H1 (cell line): ENCODE data around the gene MNX1. TPM values are rescaled to one million over a fixed set of nuclear protein-coding genes. Genes with fewer than 3 reads are reported as not detected.

ENCODE experiments used
- BACH1 ChIP-seq: IDR thresholded peaks from 2 replicates; pipeline ENCODE4 v1.6.1; 2012; ENCODE audit warnings: low read length, improper control_type of control experiment
- BCL11A ChIP-seq, 2 experiments: IDR thresholded peaks; one replicate each; pipeline ENCODE4 v1.6.1; 2011; ENCODE audit warnings: low read depth in 2 of 2, low read length in 2 of 2, mild to moderate bottlenecking in 2 of 2
- CBX8 ChIP-seq: fragments of 300-800, 300-1000 bp; sonication (generic); IDR thresholded peaks from 2 replicates; pipeline ENCODE4 v1.7.1; 2016; ENCODE audit warnings: low read depth, low read length, borderline replicate concordance
- EGR1 ChIP-seq: IDR thresholded peaks from 2 replicates; pipeline ENCODE4 v1.6.1; 2011; ENCODE audit warnings: low read depth, low read length, borderline replicate concordance
- GTF2F1 ChIP-seq: IDR thresholded peaks from 2 replicates; pipeline ENCODE4 v1.6.1; 2012; ENCODE audit warnings: low read depth, low read length, improper control_type of control experiment, borderline replicate concordance
- HDAC2 ChIP-seq, 2 experiments: fragments of 300-600 bp in 1 of 2; sonication (generic) in 1 of 2; IDR thresholded peaks; 2 replicates each; pipeline ENCODE4 v1.6.1; 2011 to 2012; ENCODE audit warnings: low read depth in 2 of 2, low read length in 2 of 2, mild to moderate bottlenecking in 2 of 2, moderate library complexity in 2 of 2, borderline replicate concordance in 1 of 2, inconsistent platforms in 1 of 2
- NRF1 ChIP-seq: IDR thresholded peaks from 2 replicates; pipeline ENCODE4 v1.6.1; 2011; ENCODE audit warnings: mild to moderate bottlenecking, low read depth, low read length, improper control_type of control experiment
- polyA plus RNA-seq, 7 experiments: library from polyadenylated mRNA; depleted of rRNA in 3 of 7; stranded (reverse) in 5 of 7; unstranded in 2 of 7; fragments of >200 nt in 5 of 7; fragments of 200-250 nt in 2 of 7; gene quantifications; 1 replicate in 5 of 7; 2 replicates in 1 of 7; 4 replicates in 1 of 7; pipeline versions ENCODE4 v1.2.1 to v1.2.3, GENCODE V29; 2011 to 2013; ENCODE audit warnings: missing spikeins in 2 of 7, mixed read lengths in 2 of 7
- total RNA-seq: library from RNA; stranded (reverse); fragmentation: NEBNext Ultra II Directional; extraction: Animal tissue kit (Norgen Biotek cat#: 25700); gene quantifications from 2 replicates; pipeline ENCODE4 v1.2.1, GENCODE V29; 2021

Gene MNX1
- total and polyA plus RNA-seq, 2 of the 8 experiments (the other 6 are each of a cell fraction or from before 2014, with no cell fraction given), result 0.39 TPM; not detected in 1

DNA sequence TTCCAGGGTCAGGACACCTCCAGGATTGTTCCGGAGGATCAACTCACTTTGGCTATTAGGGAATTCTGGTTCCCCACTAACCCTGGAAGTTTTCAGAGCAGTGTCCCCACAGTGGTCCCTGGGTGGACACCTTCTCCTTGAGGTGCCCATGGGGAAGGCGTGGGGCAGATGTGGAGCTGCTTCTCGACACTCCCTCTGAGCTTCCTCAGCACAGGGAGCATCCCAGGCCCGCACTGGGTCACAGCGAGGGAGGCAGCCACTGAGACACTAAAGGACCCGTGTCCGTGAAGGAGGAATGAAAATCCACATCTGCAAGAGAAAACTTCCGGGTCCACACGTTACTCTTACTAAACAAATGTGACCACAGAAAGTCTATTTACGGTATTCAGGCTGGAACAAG, 48.2 kb upstream of the MNX1 start (continued):
- no peak for TF ChIP-seq HDAC2 (IDR thresholded peaks at IDR 0.05; ENCODE audit: borderline replicate concordance in 1 of 2, low read depth in 2 of 2, low read length in 2 of 2)
- TF ChIP-seq CBX8, result no peak
- no peak for TF ChIP-seq BCL11A (IDR thresholded peaks at IDR 0.05; ENCODE audit: low read depth in 2 of 2, low read length in 2 of 2)
- no peak for TF ChIP-seq NRF1
- TF ChIP-seq EGR1, result no peak
- no peak for TF ChIP-seq GTF2F1
- TF ChIP-seq BACH1, result no peak
